ENCODE data around the gene DLGAP5. TPM values are rescaled to one million over a fixed set of nuclear protein-coding genes. Genes with fewer than 3 reads are reported as not detected.
A peak's percentile ranks its signal among the peaks of the same experiment; 100 is the strongest.

DLGAP5 gene
- total and polyA plus RNA-seq, 2 donors (not counting 1 experiment from before 2014, with no cell fraction given) = 8.1 to 10.5 TPM

- no peaks in the 10 kb centered on the region for H3K27me3 ChIP-seq (ENCODE audit: control insufficient read depth, insufficient read depth, low read length)
- no peaks in the 10 kb centered on the region for H4K20me1 ChIP-seq (ENCODE audit: control insufficient read depth, extremely low read depth, insufficient read depth, low read length)
- no peaks in the 10 kb centered on the region for H3K9me3 ChIP-seq (ENCODE audit: control insufficient read depth, insufficient read depth, low read depth, low read length)
- no peak overlapping the region for H3K4me3 ChIP-seq (replicated peaks in 1 of 4; ENCODE audit: control extremely low read depth in 1 of 4, insufficient read depth in 1 of 4, low read depth in 3 of 4, low read length in 4 of 4)
- H3K4me1 ChIP-seq (ENCODE audit: control insufficient read depth, extremely low read depth, insufficient read depth, low read length) = no peaks in the 10 kb centered on the region
- no peak for TF ChIP-seq CTCF (conservative IDR thresholded peaks at IDR 0.05 in 1 of 2, IDR thresholded peaks at IDR 0.05 in 1 of 2; ENCODE audit: low read depth in 1 of 2, low read length in 2 of 2)
- no peak for TF ChIP-seq EZH2 (IDR thresholded peaks at IDR 0.05; ENCODE audit: low read length, missing control alignments)
- no peak overlapping the region for H2AFZ ChIP-seq (ENCODE audit: low read length)
- H3K27ac ChIP-seq (ENCODE audit: insufficient read depth, low read length) = no peak overlapping the region
- H3K79me2 ChIP-seq (ENCODE audit: control insufficient read depth, insufficient read depth, low read length) = no peaks in the 10 kb centered on the region
- DNase-seq (ENCODE audit: low read depth in 2 of 2) = no peak
- no peak overlapping the region for H3K9ac ChIP-seq (ENCODE audit: insufficient read depth, low read length)
- no peak overlapping the region for H3K4me2 ChIP-seq (ENCODE audit: extremely low read depth, insufficient read depth, low read length)
- no peaks in the 10 kb centered on the region for H3K36me3 ChIP-seq (ENCODE audit: control insufficient read depth, insufficient read depth, low read length)
Measured at GRCh38 chr14:55223364-55223763, 32.0 kb upstream of the DLGAP5 start.

- H3K4me1 ChIP-seq (ENCODE audit: control insufficient read depth, extremely low read depth, insufficient read depth, low read length) = no peaks in the 10 kb centered on the region
- H3K27me3 ChIP-seq (ENCODE audit: control insufficient read depth, insufficient read depth, low read length) = no peaks in the 10 kb centered on the region
- TF ChIP-seq EZH2 (IDR thresholded peaks at IDR 0.05; ENCODE audit: low read length, missing control alignments) (no peak), CTCF (conservative IDR thresholded peaks at IDR 0.05 in 1 of 2, IDR thresholded peaks at IDR 0.05 in 1 of 2; ENCODE audit: low read depth in 1 of 2, low read length in 2 of 2) (no peak)
- H3K9ac ChIP-seq (ENCODE audit: insufficient read depth, low read length) = no peak overlapping the region
- H3K9me3 ChIP-seq (ENCODE audit: control insufficient read depth, insufficient read depth, low read depth, low read length) = no peaks in the 10 kb centered on the region
- no peak overlapping the region for H3K27ac ChIP-seq (ENCODE audit: insufficient read depth, low read length)
- H2AFZ ChIP-seq (ENCODE audit: low read length) = no peak overlapping the region
- no peak overlapping the region for H3K4me2 ChIP-seq (ENCODE audit: extremely low read depth, insufficient read depth, low read length)
- H3K79me2 ChIP-seq (ENCODE audit: control insufficient read depth, insufficient read depth, low read length) = no peaks in the 10 kb centered on the region
- DNase-seq (ENCODE audit: low read depth in 2 of 2) = no peak
- no peaks in the 10 kb centered on the region for H4K20me1 ChIP-seq (ENCODE audit: control insufficient read depth, extremely low read depth, insufficient read depth, low read length)
- H3K4me3 ChIP-seq (replicated peaks in 1 of 4; ENCODE audit: control extremely low read depth in 1 of 4, insufficient read depth in 1 of 4, low read depth in 3 of 4, low read length in 4 of 4) = no peak overlapping the region
- no peaks in the 10 kb centered on the region for H3K36me3 ChIP-seq (ENCODE audit: control insufficient read depth, insufficient read depth, low read length)
Measured at GRCh38 chr14:55221968-55222367, 30.6 kb upstream of the DLGAP5 start.

GRCh38 chr14:55221186-55221585, 29.8 kb upstream of the DLGAP5 start:
- H3K4me2 ChIP-seq (ENCODE audit: extremely low read depth, insufficient read depth, low read length) = peak overlapping the region; percentile 8
- no peak overlapping the region for H3K27ac ChIP-seq (ENCODE audit: insufficient read depth, low read length)
- H3K27me3 ChIP-seq (ENCODE audit: control insufficient read depth, insufficient read depth, low read length) = no peaks in the 10 kb centered on the region
- no peak overlapping the region for H3K9ac ChIP-seq (ENCODE audit: insufficient read depth, low read length)
- H3K79me2 ChIP-seq (ENCODE audit: control insufficient read depth, insufficient read depth, low read length) = no peaks in the 10 kb centered on the region
- H3K4me3 ChIP-seq (replicated peaks in 1 of 4; ENCODE audit: control extremely low read depth in 1 of 4, insufficient read depth in 1 of 4, low read depth in 3 of 4, low read length in 4 of 4) = no peak overlapping the region
- H3K36me3 ChIP-seq (ENCODE audit: control insufficient read depth, insufficient read depth, low read length) = no peaks in the 10 kb centered on the region
- peak; percentile 31 to 87 for DNase-seq (ENCODE audit: low read depth in 2 of 2)
- TF ChIP-seq EZH2 (IDR thresholded peaks at IDR 0.05; ENCODE audit: low read length, missing control alignments) (no peak), CTCF (conservative IDR thresholded peaks at IDR 0.05 in 1 of 2, IDR thresholded peaks at IDR 0.05 in 1 of 2; ENCODE audit: low read depth in 1 of 2, low read length in 2 of 2) (no peak)
- no peaks in the 10 kb centered on the region for H3K9me3 ChIP-seq (ENCODE audit: control insufficient read depth, insufficient read depth, low read depth, low read length)
- H3K4me1 ChIP-seq (ENCODE audit: control insufficient read depth, extremely low read depth, insufficient read depth, low read length) = no peaks in the 10 kb centered on the region
- no peak overlapping the region for H2AFZ ChIP-seq (ENCODE audit: low read length)
- no peaks in the 10 kb centered on the region for H4K20me1 ChIP-seq (ENCODE audit: control insufficient read depth, extremely low read depth, insufficient read depth, low read length)
